Sigmoid colon (tissue), 3 donors: Measurements from ENCODE around the gene PDE4A.

Experiments
- POLR2A ChIP-seq, 2 donors: fragments of 450-650 bp; IDR thresholded peaks; one replicate each; pipeline ENCODE4 v1.6.1; 2016; ENCODE audit warnings: antibody characterized with exemption in 2 of 2, mild to moderate bottlenecking in 2 of 2, moderate library complexity in 2 of 2
- TF ChIP-seq, protein P1 (sequence below), 4 experiments: fragments of 450-650 bp in 3 of 4; fragments of 200-600 bp in 1 of 4; IDR thresholded peaks; one replicate each; pipeline ENCODE4 v1.5.1; 2016 to 2019; ENCODE audit warnings: antibody characterized with exemption in 4 of 4, mild to moderate bottlenecking in 3 of 4, moderate library complexity in 2 of 4

DNA sequence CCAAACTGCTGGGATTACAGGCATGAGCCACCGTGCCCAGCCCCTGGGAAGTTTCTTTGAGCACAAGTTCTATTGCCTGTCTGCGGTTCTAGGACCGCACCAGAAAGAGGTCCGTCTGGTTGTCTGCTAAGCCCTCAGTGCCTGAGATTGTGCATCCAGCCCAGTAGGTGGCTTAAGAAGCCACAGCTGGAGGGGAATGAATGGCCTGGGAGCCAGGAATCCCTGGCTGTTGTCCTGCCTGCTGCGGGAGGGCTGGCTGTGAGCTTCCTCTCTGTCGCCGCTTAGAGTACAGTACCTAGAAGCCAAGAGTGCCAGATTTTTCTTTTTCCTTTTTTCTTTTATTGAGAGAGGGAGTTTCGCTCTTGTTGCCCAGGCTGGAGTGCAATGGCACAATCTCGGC is 35.8 kb upstream of the PDE4A start:
- TF ChIP-seq, protein P1, sequence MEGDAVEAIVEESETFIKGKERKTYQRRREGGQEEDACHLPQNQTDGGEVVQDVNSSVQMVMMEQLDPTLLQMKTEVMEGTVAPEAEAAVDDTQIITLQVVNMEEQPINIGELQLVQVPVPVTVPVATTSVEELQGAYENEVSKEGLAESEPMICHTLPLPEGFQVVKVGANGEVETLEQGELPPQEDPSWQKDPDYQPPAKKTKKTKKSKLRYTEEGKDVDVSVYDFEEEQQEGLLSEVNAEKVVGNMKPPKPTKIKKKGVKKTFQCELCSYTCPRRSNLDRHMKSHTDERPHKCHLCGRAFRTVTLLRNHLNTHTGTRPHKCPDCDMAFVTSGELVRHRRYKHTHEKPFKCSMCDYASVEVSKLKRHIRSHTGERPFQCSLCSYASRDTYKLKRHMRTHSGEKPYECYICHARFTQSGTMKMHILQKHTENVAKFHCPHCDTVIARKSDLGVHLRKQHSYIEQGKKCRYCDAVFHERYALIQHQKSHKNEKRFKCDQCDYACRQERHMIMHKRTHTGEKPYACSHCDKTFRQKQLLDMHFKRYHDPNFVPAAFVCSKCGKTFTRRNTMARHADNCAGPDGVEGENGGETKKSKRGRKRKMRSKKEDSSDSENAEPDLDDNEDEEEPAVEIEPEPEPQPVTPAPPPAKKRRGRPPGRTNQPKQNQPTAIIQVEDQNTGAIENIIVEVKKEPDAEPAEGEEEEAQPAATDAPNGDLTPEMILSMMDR (IDR thresholded peaks at IDR 0.05), result no peak
- no peak for TF ChIP-seq POLR2A (IDR thresholded peaks at IDR 0.05)
